IPS DF 6.9 (cell line): ENCODE results near the gene FAM131B.

Experiments used
- DNase-seq: peaks from one replicate; pipeline ENCODE4 v3.0.0-alpha.2; 2013; ENCODE audit warnings: low read depth, low spot score
- H3K27ac ChIP-seq: one replicate; pipeline ENCODE4 v1.5.1; 2013; ENCODE audit warnings: low read length, control low read depth
- H3K27me3 ChIP-seq: 2 replicates; pipeline ENCODE4 v1.6.1; 2013; ENCODE audit warnings: mild to moderate bottlenecking, low read length; ENCODE audit not compliant: control insufficient read depth, insufficient read depth
- H3K36me3 ChIP-seq: 2 replicates; pipeline ENCODE4 v1.6.1; 2013; ENCODE audit warnings: low read length; ENCODE audit not compliant: control insufficient read depth, insufficient read depth
- H3K4me1 ChIP-seq: 2 replicates; pipeline ENCODE4 v1.6.1; 2013; ENCODE audit warnings: low read length; ENCODE audit not compliant: control insufficient read depth, insufficient read depth
- H3K4me3 ChIP-seq: 2 replicates; pipeline ENCODE4 v1.5.1; 2013; ENCODE audit warnings: mild to moderate bottlenecking, low read length
- H3K9me3 ChIP-seq: 2 replicates; pipeline ENCODE4 v1.6.1; 2013; ENCODE audit warnings: low read length, inconsistent platforms; ENCODE audit not compliant: control insufficient read depth, insufficient read depth
- WGBS: extraction: QIAGEN DNeasy Blood & Tissue Kit; methylation state at CpG from one replicate; pipeline ENCODE4 v1.1.7; 2013; ENCODE audit warnings: mixed read lengths, missing lambda C conversion rate; ENCODE audit not compliant: insufficient read length, insufficient coverage; 5-methylcytosine and 5-hydroxymethylcytosine counted together

The FAM131B gene

DNA sequence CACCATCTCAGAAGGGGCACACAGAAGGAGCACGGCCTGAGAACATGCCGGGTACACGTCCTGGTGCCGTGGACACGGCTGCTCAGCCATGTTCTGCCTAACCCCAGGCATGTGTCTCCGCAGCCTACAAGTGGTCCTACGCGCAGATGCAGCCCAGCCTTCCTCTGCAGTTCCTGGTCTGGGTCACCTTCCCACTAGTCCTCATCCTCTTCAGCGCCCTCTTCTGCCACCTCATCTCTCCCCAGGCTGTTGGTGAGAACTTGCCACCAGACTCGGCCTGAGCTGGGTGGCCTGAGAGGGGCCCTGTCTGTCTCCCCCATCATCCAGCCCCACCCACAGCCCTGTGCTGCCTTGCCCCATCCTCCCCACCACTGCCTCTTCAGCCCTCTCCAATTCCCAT, 41.3 kb downstream of the FAM131B start:
- no CpG with 5 or more reads among the region's 10 CpGs for WGBS
- H3K9me3 ChIP-seq = no peaks in the 10 kb centered on the region
- DNase-seq = no peak
- H3K27me3 ChIP-seq = no peaks in the 10 kb centered on the region
- H3K4me1 ChIP-seq = no peaks in the 10 kb centered on the region
- H3K36me3 ChIP-seq = no peaks in the 10 kb centered on the region
- H3K27ac ChIP-seq = no peak overlapping the region
- no peak overlapping the region for H3K4me3 ChIP-seq

GRCh38 chr7:143320620-143321019, 41.9 kb downstream of the FAM131B start:
- Histone ChIP-seq H3K27me3 (no peaks in the 10 kb centered on the region), H3K36me3 (no peaks in the 10 kb centered on the region), H3K9me3 (no peaks in the 10 kb centered on the region), H3K4me3 (no peak overlapping the region), H3K4me1 (no peaks in the 10 kb centered on the region), H3K27ac (no peak overlapping the region)
- DNase-seq = no peak
- WGBS = no CpG with 5 or more reads among the region's 9 CpGs

GRCh38 chr7:143318661-143319060, 43.9 kb downstream of the FAM131B start:
- no peak overlapping the region for H3K27ac ChIP-seq
- no peaks in the 10 kb centered on the region for H3K27me3 ChIP-seq
- WGBS = no CpG with 5 or more reads among the region's 5 CpGs
- no peaks in the 10 kb centered on the region for H3K9me3 ChIP-seq
- no peak overlapping the region for H3K4me3 ChIP-seq
- H3K36me3 ChIP-seq = no peaks in the 10 kb centered on the region
- no peaks in the 10 kb centered on the region for H3K4me1 ChIP-seq
- no peak for DNase-seq

DNA sequence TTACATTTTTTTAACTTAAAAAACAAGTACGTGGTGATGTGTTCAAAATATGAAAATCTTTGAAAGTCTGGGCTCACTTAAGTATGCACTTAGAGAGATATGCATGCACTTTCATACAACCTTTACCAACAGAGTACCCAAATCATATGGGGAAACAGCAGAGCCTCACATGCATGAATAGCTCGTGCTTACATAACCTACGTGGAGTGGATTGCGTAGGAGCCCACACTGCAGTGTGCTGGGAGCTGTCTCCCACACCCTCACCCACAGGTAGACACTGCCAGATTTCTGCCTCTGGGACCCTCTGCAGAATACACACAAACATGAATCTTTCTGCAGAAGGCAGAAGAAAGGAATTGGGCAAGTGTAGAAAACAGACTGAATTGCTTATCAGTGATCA, 46.0 kb downstream of the FAM131B start:
- Histone ChIP-seq H3K4me3 (no peak overlapping the region), H3K36me3 (no peaks in the 10 kb centered on the region), H3K9me3 (no peaks in the 10 kb centered on the region), H3K27ac (no peak overlapping the region), H3K27me3 (no peaks in the 10 kb centered on the region), H3K4me1 (no peaks in the 10 kb centered on the region)
- WGBS = no CpG with 5 or more reads among the region's 4 CpGs
- no peak for DNase-seq

DNA sequence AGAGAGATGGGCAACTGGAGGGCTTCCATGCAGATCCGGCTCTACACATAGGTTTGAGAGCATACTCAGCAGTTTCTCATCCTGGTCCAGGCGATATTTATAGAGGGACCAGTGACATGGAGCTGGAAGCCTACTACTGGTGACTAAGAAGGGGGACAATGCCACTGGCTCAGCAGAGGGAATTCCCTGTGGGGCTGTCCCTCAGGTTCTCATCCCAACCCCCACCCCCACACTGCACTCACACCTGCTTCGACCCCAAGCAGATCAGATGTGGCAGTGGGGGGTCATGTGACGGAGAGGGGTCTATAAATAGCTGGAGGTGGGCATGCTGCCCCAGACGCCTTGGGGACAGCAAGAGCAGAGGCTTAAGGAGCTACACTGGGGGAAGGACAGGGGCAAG, 46.7 kb downstream of the FAM131B start, which contains the start of gene CLCN1:
TSS of gene CLCN1 (plus strand) at position 336 of the 400 bp plus-strand sequence. CDS start 102 bp downstream, outside the sequence.
- DNase-seq = no peak
- Histone ChIP-seq H3K36me3 (no peaks in the 10 kb centered on the region), H3K27me3 (no peaks in the 10 kb centered on the region), H3K27ac (no peak within 1 kb of the TSS), H3K9me3 (no peaks in the 10 kb centered on the region), H3K4me1 (no peaks in the 10 kb centered on the region), H3K4me3 (no peak within 1 kb of the TSS)
- no CpG with 5 or more reads among the region's 5 CpGs for WGBS

DNA sequence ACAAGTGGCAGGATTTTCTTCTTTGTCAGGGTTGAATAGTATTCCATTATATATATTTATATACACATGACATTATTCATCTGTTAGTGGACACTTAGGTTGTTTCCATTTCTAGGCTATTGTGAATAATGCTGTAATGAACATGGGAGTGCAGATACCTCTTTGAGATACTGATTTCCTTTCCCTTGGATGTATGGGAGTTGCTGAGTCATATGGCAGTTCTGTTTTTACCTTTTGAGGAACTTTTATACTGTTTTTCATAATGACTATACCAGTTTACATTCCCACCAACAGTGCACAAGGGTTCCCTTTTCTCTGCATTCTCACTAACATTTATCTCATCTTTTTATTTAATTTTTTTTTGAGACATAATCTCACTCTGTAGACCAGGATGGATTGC, 48.4 kb downstream of the FAM131B start:
- Histone ChIP-seq H3K27ac (no peak overlapping the region), H3K36me3 (no peaks in the 10 kb centered on the region), H3K9me3 (no peaks in the 10 kb centered on the region), H3K4me3 (no peak overlapping the region), H3K4me1 (no peaks in the 10 kb centered on the region), H3K27me3 (no peaks in the 10 kb centered on the region)
- DNase-seq = no peak

DNA sequence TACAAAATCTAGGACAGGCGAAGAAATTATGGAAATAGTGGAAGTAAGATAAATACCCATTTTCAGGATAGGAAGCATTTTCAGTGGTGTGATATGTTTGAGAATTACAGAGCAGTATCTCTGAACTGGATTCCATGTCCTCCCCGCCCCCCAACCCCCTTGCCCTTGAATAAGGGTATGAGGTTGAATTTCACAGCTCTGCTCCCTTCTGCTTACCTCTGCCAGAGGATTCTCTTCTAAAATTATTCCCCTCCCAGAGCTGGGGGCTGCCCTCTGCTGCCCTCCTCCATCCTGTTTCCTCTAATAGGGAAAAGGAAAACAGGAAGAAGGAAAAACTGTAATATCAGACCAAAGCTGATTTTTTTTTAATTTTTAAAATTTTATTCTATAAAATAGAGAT, 53.9 kb downstream of the FAM131B start:
- no peaks in the 10 kb centered on the region for H3K27me3 ChIP-seq
- no peaks in the 10 kb centered on the region for H3K9me3 ChIP-seq
- no peak overlapping the region for H3K27ac ChIP-seq
- H3K4me3 ChIP-seq = no peak overlapping the region
- no peak for DNase-seq
- H3K36me3 ChIP-seq = peaks cover 14% of the 10 kb centered on the region
- WGBS = no CpG with 5 or more reads among the region's 2 CpGs
- no peaks in the 10 kb centered on the region for H3K4me1 ChIP-seq

- no peak overlapping the region for H3K4me3 ChIP-seq
- no peak overlapping the region for H3K27ac ChIP-seq
- peaks cover 31% of the 10 kb centered on the region for H3K36me3 ChIP-seq
- H3K9me3 ChIP-seq = no peaks in the 10 kb centered on the region
- DNase-seq = no peak
- 100% methylated on average over 1 of the region's 10 CpGs for WGBS
- H3K4me1 ChIP-seq = no peaks in the 10 kb centered on the region
- no peaks in the 10 kb centered on the region for H3K27me3 ChIP-seq
Observed at GRCh38 chr7:143305423-143306070, 57.0 kb downstream of the FAM131B start.

GRCh38 chr7:143304938-143305337, 57.6 kb downstream of the FAM131B start:
- Histone ChIP-seq H3K36me3 (peaks cover 37% of the 10 kb centered on the region), H3K27me3 (no peaks in the 10 kb centered on the region), H3K4me3 (no peak overlapping the region), H3K9me3 (no peaks in the 10 kb centered on the region), H3K27ac (no peak overlapping the region), H3K4me1 (no peaks in the 10 kb centered on the region; the same call in 1 of the 2 replicates)
- WGBS = no CpG with 5 or more reads among the region's 6 CpGs
- no peak for DNase-seq

GRCh38 chr7:143303733-143304132, 58.8 kb downstream of the FAM131B start:
- no peak overlapping the region for H3K4me3 ChIP-seq
- no peaks in the 10 kb centered on the region for H3K9me3 ChIP-seq
- no peak for DNase-seq
- H3K27ac ChIP-seq = no peak overlapping the region
- peaks cover 38% of the 10 kb centered on the region for H3K36me3 ChIP-seq
- no CpG with 5 or more reads among the region's 10 CpGs for WGBS
- H3K27me3 ChIP-seq = no peaks in the 10 kb centered on the region
- no peaks in the 10 kb centered on the region; the same call in 1 of the 2 replicates for H3K4me1 ChIP-seq
